Hepatocyte (in vitro differentiated cells): ENCODE data around the gene SPEG. TPM values are rescaled to one million over a fixed set of nuclear protein-coding genes. Genes with fewer than 3 reads are reported as not detected.
A peak's percentile ranks its signal among the peaks of the same experiment; 100 is the strongest.

Experiments
- DNase-seq: peaks from one replicate; pipeline ENCODE4 v3.0.0-alpha.2; 2016; ENCODE audit warnings: low spot score
- H2AFZ ChIP-seq: fragments of 200-600 bp; sonication (generic); 2 replicates; pipeline ENCODE4 v1.6.0; 2016; ENCODE audit warnings: antibody characterized with exemption, mild to moderate bottlenecking
- H3K27ac ChIP-seq: fragments of 200-600 bp; sonication (generic); 2 replicates; pipeline ENCODE4 v1.5.1; 2016; ENCODE audit warnings: mild to moderate bottlenecking
- H3K27me3 ChIP-seq: fragments of 200-600 bp; sonication (generic); 2 replicates; pipeline ENCODE4 v1.6.1; 2016
- H3K36me3 ChIP-seq: fragments of 200-600 bp; sonication (generic); replicated peaks from 2 replicates; pipeline ENCODE4 v1.5.1; 2016; ENCODE audit warnings: low read depth; ENCODE audit not compliant: insufficient read depth
- H3K4me1 ChIP-seq: fragments of 200-600 bp; sonication (generic); 2 replicates; pipeline ENCODE4 v1.5.1; 2016; ENCODE audit warnings: mild to moderate bottlenecking, moderate library complexity; ENCODE audit not compliant: insufficient read depth
- H3K4me2 ChIP-seq: fragments of 200-600 bp; sonication (generic); 2 replicates; pipeline ENCODE4 v1.6.0; 2016
- H3K4me3 ChIP-seq: fragments of 200-600 bp; sonication (generic); 2 replicates; pipeline ENCODE4 v1.5.1; 2016; ENCODE audit warnings: mild to moderate bottlenecking
- H3K79me2 ChIP-seq: fragments of 200-600 bp; sonication (generic); 2 replicates; pipeline ENCODE4 v1.6.0; 2017; ENCODE audit warnings: mild to moderate bottlenecking
- H3K9me2 ChIP-seq: fragments of 200-600 bp; sonication (generic); replicated peaks from 2 replicates; pipeline ENCODE4 v1.6.0; 2017; ENCODE audit warnings: mild to moderate bottlenecking; ENCODE audit not compliant: insufficient read depth
- H3K9me3 ChIP-seq: fragments of 200-600 bp; sonication (generic); 2 replicates; pipeline ENCODE4 v1.5.1; 2016; ENCODE audit warnings: low read depth, mild to moderate bottlenecking
- H4K20me1 ChIP-seq: fragments of 200-600 bp; sonication (generic); 2 replicates; pipeline ENCODE4 v1.6.0; 2016; ENCODE audit warnings: mild to moderate bottlenecking; ENCODE audit not compliant: insufficient read depth, poor library complexity, severe bottlenecking
- EZH2 ChIP-seq: fragments of 200-600 bp; sonication (generic); IDR thresholded peaks from 2 replicates; pipeline ENCODE4 v1.6.1; 2016; ENCODE audit warnings: antibody characterized with exemption, mild to moderate bottlenecking, borderline replicate concordance
- EZH2phosphoT487 ChIP-seq: fragments of 200-600 bp; sonication (generic); IDR thresholded peaks from one replicate; pipeline ENCODE4 v1.6.1; 2018; ENCODE audit warnings: antibody characterized with exemption, mild to moderate bottlenecking, low read depth, moderate library complexity; ENCODE audit not compliant: unreplicated experiment, severe bottlenecking
- WGBS: methylation state at CpG from one replicate; pipeline ENCODE4 v1.1.6; 2016; ENCODE audit warnings: low lambda C conversion rate; ENCODE audit errors: missing lambda C conversion rate; 5-methylcytosine and 5-hydroxymethylcytosine counted together
- polyA plus RNA-seq: library from polyadenylated mRNA; unstranded; fragments of >200 nt; fragmentation: Nextera tagmentation; extraction: Ambion mirVana; gene quantifications from 2 replicates; pipeline ENCODE4 v1.2.1, GENCODE V29; 2016
- total RNA-seq: library from RNA; depleted of rRNA; stranded (reverse); fragments of >200 nt; gene quantifications from 2 replicates; pipeline ENCODE4 v1.2.3, GENCODE V29; 2014
- TF ChIP-seq, protein P1 (sequence below): fragments of 200-600 bp; sonication (generic); IDR thresholded peaks from 2 replicates; pipeline ENCODE4 v1.5.1; 2016; ENCODE audit warnings: antibody characterized with exemption, mild to moderate bottlenecking; ENCODE audit not compliant: poor library complexity

SPEG gene
- total and polyA plus RNA-seq, 2 experiments from 2014 or later, result 21.6 to 40.0 TPM

- 75% methylated on average over 23 of the region's 23 CpGs for WGBS
Measured at GRCh38 chr2:219452361-219453317, 18.0 kb downstream of the SPEG start.

DNA sequence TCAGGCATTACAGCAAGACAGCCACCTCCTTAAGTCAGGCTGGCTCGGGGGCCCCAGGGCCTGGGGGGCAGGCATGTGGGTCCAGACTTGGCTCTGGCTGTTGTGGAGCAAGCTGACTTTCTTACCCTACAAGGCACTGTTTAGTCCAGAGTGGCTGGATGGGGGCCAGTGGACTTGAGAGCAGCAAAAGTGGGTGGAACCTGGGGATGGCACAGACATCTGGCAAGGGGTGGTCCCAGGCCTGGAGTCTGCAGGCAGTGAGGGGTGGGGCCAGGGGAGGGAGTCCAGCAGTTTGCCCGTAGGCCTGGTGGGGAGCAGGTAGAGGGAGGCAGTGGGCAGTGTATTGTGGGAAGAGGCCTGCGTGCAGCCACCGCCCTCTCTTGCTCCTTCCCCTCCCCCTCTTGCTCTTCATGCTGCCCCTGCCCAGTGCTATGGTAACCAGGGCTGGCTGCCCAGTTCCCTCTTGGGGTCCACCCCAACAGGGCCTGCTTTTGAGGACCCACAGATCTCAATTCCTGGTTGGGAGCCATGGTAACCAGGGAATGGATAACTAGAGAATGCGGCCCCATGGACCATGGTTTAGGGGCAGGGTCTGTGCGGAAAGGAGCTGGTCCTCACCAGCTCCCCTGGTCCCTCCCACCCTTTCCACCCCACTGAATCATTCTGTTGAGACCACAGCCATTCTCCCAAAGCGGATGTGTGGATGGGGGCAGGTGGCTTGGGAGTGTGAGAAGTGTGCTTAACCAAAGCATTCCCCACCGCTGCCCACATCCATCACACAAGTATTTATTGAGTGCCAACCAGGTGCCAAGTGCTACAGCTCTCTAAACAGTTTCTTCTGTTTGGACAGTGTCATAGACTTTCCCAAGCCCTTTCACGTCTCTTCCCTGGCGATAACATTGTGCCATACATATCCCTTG, 19.3 kb downstream of the SPEG start:
- DNase-seq, result peak; percentile 84
- TF ChIP-seq, protein P1, sequence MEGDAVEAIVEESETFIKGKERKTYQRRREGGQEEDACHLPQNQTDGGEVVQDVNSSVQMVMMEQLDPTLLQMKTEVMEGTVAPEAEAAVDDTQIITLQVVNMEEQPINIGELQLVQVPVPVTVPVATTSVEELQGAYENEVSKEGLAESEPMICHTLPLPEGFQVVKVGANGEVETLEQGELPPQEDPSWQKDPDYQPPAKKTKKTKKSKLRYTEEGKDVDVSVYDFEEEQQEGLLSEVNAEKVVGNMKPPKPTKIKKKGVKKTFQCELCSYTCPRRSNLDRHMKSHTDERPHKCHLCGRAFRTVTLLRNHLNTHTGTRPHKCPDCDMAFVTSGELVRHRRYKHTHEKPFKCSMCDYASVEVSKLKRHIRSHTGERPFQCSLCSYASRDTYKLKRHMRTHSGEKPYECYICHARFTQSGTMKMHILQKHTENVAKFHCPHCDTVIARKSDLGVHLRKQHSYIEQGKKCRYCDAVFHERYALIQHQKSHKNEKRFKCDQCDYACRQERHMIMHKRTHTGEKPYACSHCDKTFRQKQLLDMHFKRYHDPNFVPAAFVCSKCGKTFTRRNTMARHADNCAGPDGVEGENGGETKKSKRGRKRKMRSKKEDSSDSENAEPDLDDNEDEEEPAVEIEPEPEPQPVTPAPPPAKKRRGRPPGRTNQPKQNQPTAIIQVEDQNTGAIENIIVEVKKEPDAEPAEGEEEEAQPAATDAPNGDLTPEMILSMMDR, result no peak
- TF ChIP-seq EZH2phosphoT487 (no peak), EZH2 (no peak)
- H2AFZ ChIP-seq, result no peak overlapping the region
- peak overlapping the region; percentile 84 for H3K27ac ChIP-seq
- WGBS, result 81% methylated on average over 10 of the region's 10 CpGs
- peak overlapping the region; percentile 44 for H3K4me2 ChIP-seq
- no peaks in the 10 kb centered on the region for H3K79me2 ChIP-seq
- no peaks in the 10 kb centered on the region for H3K9me3 ChIP-seq
- no peaks in the 10 kb centered on the region for H4K20me1 ChIP-seq
- H3K4me3 ChIP-seq, result no peak overlapping the region
- no peaks in the 10 kb centered on the region for H3K36me3 ChIP-seq
- H3K27me3 ChIP-seq, result peaks cover 6% of the 10 kb centered on the region
- H3K4me1 ChIP-seq, result peaks cover 16% of the 10 kb centered on the region
- H3K9me2 ChIP-seq, result no peaks in the 10 kb centered on the region

More at GRCh38 chr2:219452361-219453317, 18.0 kb downstream of the SPEG start:
- DNase-seq, result peak; percentile 80
- no peaks in the 10 kb centered on the region for H3K36me3 ChIP-seq
- H3K27ac ChIP-seq, result peak overlapping the region; percentile 84
- no peaks in the 10 kb centered on the region for H4K20me1 ChIP-seq
- peaks cover 12% of the 10 kb centered on the region for H3K27me3 ChIP-seq
- no peak overlapping the region for H3K4me3 ChIP-seq
- H3K4me2 ChIP-seq, result peak overlapping the region; percentile 44
- H3K79me2 ChIP-seq, result no peaks in the 10 kb centered on the region
- TF ChIP-seq EZH2phosphoT487 (no peak), EZH2 (no peak)
- TF ChIP-seq, protein P1, result no peak
- no peak overlapping the region for H2AFZ ChIP-seq
- no peaks in the 10 kb centered on the region for H3K9me2 ChIP-seq
- no peaks in the 10 kb centered on the region for H3K9me3 ChIP-seq
- peaks cover 16% of the 10 kb centered on the region for H3K4me1 ChIP-seq

- H2AFZ ChIP-seq, result no peak overlapping the region
- no peaks in the 10 kb centered on the region for H3K27me3 ChIP-seq
- TF ChIP-seq, protein P1, result no peak
- TF ChIP-seq EZH2, result no peak
- TF ChIP-seq EZH2phosphoT487, result no peak
- H3K27ac ChIP-seq, result no peak overlapping the region
- peaks cover 31% of the 10 kb centered on the region for H3K4me1 ChIP-seq
- no peaks in the 10 kb centered on the region for H3K79me2 ChIP-seq
- no peak for DNase-seq
- no peaks in the 10 kb centered on the region for H3K9me2 ChIP-seq
- no peak overlapping the region for H3K4me3 ChIP-seq
- 91% methylated on average over 6 of the region's 6 CpGs for WGBS
- H3K9me3 ChIP-seq, result no peaks in the 10 kb centered on the region
- no peaks in the 10 kb centered on the region for H4K20me1 ChIP-seq
- H3K36me3 ChIP-seq, result no peaks in the 10 kb centered on the region
- H3K4me2 ChIP-seq, result no peak overlapping the region
Measured at GRCh38 chr2:219455581-219455980, 20.9 kb downstream of the SPEG start.
